Measurements from ENCODE around the gene FGF2.
"Not testable (repeated sequence)": the region's sequence is repeated elsewhere in the genome, so short reads cannot be mapped to it uniquely, and the experiment has no call there.

FGF2 gene

GRCh38 chr4:122930862-122931261, 104.2 kb downstream of the FGF2 start:
- peak; percentile 58 for DNase-seq (ENCODE audit: low read depth)

GRCh38 chr4:122932763-122933162, 106.1 kb downstream of the FGF2 start:
- no peak for DNase-seq (ENCODE audit: low read depth)

GRCh38 chr4:122945136-122945535, 118.5 kb downstream of the FGF2 start:
- DNase-seq (ENCODE audit: low read depth), result not testable (repeated sequence)

GRCh38 chr4:122946142-122946541, 119.5 kb downstream of the FGF2 start:
- DNase-seq (ENCODE audit: low read depth), result no peak

All from ELR (cell line).